8988T (cell line): ENCODE data around the gene KCNE4.
"Not testable (repeated sequence)": the region's sequence is repeated elsewhere in the genome, so short reads cannot be mapped to it uniquely, and the experiment has no call there.

Experiments used
- DNase-seq: peaks from one replicate; pipeline ENCODE4 v3.0.0; 2011

The KCNE4 gene

DNA sequence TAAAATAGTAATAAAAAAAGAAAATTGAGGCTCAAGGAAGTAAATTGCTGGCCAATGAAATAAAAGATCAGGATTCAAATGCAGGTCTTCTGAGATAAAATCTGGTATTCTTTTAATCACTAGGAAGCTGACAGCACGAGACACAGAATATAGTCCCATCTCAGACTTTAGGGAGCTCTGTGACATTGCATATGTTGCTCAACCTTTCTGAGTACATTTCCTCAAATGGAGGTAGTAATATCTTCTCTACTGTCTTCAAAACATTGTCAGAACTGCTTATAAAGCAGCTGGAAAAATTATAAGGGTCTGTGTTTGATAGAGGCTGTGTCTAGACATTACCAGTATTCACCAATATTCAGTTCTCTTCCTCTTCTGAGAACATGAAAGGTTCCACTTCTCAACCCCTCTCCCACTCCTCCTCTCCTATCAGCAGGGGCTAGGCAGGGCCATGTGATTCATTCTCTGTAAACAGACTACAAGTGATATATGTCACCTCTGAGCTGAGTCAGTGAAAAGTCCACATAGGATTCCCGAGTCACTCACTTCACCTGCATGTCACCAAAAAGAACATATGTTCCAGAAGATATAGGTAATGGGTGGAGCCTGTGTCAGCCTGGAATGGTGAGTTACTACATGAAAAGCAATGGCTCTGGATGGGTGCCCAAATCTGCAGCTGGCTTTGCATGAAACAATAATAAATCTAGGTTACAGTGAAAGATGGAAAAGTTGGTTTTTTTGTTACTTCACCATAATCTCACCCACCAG is 7.1 kb downstream of the KCNE4 start:
- no peak for DNase-seq

DNA sequence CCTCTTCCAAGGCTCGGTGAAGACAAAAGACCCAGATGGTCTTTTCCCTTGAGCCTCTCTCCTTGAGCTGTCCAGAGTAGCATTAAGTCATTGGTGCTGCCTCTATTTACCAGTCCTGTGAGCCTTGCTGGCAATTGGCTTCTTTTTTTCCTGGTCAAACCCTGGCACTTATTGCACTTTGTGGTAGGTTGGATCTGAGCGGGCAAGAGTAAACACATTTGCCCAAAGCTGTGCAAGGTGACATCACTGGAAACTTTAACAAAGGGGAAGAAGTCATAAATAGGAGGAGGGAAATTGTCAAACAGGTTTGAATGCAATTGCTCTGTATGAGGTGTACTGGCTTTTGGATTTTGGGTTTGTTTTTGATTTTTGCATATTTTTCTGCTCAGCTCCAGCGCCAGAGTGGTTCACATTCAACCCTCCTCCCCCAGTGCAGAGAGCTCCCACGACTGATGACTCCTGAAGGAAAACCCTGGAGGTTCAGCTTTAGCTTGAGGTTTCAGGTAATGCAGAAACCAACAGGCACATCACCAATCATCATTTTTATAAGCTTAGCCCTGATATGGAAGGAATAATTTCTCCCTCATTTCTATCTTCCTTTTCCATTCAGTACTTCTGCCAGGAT is 8.3 kb downstream of the KCNE4 start:
- DNase-seq: no peak

DNA sequence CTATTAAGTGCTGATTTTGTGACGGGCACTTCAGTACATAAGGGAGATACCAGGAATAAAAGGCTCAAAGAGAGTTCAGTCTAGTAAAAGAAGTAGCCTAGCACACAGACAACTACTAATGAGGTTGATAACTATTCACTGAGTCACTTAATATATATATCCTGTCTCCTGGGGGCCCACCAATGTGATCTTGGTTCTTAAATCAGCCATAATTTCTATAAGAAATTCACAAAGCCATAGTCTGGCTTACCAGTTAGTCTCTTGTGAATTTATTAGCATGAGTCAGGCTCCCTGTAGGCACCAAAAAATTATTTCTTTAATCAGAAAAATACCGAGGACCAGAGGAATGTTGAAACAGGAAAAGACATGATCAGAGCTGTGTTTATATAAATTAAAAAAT is 10.4 kb downstream of the KCNE4 start:
- DNase-seq: no peak

DNA sequence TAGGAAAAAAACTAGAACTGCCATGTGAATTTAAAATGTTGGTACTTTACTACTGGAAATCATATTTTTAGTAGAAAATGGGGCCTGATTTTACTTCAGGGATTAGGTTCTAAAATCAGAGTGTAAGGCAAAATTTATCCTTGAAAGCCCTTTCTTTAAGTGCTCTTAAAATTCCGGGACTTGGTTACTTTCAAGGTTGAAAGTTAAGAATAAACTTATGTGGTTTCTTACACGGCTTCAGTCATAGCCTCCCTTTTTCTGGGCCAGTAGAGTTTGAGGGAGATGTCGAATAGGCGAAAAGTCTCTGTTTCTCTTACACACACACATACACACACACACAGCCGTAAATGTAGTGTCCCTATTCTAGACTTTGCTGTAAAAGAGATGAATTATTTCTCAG is 13.1 kb downstream of the KCNE4 start:
- no peak for DNase-seq

DNA sequence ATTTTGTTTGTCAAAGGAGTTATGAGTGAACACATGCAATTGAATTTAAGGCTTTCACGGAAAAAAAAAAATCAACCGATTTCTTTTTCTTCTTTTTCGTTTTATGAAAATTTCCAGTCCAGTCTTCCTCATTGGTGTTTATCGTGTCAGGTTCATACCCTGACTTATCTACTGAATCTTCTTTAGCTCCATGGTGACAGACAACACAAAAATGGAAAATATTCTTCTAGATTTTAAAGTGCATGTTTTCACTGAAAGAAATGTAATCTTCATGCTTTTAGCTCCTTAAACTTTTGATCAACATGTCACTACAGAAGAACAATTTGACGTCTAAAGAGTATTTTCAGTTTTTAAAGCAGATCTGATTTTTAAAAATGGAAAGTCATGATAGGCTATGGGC is 14.7 kb downstream of the KCNE4 start:
- DNase-seq: no peak

DNA sequence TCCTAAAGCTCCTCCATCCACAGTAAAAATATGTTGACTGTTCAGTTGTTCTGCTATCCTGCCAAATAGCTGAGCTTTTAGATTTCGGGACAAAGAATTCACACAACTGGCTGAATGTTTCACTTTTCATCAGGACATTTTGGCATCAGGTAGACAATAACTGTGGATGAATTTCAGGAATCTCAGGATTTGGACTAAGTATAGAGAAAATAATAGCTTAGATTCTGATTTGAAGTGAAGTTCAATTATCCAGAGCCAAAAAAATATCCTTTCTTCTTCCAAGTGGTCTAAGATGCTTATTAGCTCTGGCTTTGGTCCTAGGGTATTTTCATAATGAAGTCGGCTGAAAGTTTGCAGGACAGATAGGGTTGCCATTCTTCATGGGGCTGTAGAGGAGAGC is 16.1 kb downstream of the KCNE4 start:
- no peak for DNase-seq

DNA sequence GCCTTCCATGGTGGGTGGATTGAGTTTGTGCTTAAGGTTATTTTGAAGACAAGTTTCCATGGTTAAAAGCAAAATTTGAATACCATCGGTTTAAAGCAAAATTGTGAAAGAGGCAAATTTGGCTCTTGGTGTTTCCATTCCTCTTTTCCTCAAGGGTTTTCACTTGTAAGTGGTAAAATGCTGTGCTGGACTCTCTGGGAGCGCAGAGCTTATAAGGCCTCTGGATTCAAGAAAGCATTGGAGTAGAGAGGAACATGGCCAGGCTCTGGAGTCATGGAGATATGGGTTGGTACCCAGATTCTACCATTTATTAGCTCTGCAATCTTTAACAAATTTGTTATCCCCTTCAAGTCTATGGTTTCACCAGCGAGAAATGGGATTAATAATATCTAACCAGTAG is 17.5 kb downstream of the KCNE4 start:
- DNase-seq: no peak

DNA sequence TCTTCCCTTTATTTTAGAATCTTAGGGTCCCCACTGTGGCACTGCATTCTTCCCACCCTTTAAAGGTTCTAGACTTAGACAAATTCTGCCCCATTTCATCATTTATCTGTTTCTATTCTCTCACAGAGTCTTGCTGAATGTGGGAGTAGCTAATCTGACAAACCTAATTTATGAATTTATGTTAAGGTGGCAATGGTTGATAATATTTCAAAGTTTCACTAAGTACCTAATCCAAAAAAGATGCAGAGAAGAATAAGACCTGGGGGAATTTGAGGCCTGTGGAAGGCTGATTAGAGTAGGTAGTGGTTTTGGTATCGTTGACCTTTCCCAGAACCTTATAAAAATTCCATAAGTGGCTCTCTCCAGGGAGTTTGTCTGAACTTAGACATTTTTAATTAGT is 18.0 kb downstream of the KCNE4 start:
- no peak for DNase-seq

DNA sequence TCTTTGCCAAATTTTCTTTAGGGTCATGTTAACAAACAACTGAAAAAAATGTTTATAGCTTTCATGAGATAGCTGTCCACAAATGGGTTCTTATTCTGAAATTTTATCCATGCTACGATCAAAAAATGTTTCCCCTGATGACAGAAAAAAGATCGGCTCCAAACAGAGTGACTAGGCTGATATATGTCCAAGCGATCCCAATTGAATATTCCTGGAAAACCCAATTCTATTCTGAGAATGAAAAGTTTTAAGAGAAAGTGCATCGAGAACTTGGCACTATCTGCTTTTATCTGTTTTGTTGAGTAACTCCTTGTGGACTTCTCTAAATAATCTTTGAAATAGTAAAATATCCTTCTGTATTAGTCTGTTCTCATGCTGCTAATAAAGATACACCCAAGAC is 19.1 kb downstream of the KCNE4 start:
- DNase-seq: no peak

DNA sequence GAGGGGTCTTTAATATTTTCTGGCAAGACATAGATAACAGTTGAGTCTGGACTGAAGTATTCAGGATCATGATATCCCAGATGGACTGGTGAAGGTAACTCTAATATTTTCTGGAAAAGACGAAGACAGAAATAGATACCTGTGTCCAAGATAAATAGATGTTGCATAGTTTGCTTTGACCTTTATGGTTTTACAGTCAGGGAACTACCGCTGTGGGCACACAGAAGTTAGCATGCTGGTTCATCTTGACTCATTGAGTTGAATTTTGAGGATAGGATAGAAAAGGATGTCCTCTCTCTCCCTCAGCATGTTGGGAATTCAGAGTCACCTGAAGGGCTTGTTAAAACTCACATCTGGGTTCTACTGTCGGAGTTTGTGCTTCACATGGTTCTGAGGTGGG is 20.8 kb downstream of the KCNE4 start:
- DNase-seq: no peak

DNA sequence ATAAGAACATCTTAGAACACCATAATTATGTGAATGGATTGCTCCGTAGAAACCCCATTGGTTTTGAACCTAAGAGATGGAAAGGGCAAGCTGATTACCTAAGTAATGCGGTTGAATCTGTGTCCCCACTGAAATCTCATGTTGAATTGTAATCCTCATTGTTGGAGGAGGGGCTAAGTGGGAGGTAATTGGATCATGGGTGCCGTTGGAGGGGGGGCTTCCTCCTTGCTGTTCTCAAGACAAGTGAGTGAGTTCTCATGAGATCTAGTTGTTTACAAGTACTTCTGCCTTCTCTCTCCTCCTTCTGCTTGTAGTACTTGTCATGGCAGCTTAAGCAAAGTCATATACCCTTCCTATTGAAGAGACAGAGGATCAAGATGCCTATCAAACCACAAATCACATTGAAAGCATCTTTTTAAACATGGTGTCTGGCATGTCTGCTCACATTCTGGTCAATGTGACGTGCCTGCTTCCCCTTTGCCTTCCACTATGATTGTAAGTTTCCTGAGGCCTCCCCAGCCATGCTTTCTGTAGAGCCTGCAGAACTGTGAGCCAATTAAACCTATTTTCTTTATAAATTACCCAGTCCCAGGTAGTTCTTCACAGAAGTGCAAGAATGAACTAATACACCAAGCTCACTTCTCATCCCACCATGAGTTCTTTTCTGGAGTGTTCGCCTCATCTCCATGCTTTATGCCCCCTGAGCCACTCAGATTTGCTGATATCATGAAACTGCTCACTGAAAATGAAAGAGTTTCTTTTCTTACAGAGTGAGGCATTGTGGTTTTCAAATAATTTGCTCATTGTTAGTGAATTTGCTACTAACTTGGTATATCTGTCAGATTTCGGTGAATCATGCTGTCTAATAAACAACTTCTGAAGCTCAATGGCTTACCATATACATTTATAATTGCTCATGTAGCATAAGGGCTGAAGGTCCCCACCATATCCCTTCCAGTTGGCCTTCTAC is 23.6 kb downstream of the KCNE4 start:
- no peak for DNase-seq

DNA sequence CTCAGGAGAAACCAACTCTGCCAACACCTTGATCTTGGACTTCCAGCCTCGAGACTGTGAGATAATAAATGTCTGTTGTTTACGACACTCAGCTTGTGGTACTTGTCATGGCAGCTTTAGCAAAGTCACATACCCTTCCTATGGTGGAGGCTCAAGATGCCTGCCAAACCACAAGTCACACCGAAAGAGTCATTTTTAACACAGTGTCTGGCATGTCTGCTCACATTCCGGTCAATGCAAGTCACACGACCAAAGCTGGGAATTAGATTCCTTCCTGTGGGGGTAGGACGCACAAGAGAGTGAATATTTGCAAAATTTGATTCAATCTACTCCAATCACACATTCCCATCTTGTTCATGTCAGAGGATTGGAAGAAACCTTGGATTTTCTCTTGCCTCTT is 24.6 kb downstream of the KCNE4 start:
- no peak for DNase-seq

DNA sequence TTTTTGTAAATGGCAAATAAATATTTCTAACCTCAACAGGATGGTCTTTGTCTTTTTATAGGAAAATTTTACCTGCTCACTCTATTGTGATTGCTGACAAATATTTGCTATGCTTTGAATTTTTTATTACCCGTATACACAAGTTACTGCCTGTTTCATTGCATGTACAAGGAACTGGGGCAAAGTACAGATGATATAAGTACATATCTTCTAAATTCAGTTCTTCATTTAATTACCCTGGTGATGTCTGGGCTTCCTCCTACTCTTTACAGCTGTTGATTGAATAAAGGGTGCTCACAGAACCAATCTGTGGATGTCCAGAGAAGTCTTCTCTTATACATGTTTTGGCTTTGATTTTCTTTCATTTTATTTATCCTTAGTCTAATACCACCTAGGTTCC is 26.5 kb downstream of the KCNE4 start:
- no peak for DNase-seq

DNA sequence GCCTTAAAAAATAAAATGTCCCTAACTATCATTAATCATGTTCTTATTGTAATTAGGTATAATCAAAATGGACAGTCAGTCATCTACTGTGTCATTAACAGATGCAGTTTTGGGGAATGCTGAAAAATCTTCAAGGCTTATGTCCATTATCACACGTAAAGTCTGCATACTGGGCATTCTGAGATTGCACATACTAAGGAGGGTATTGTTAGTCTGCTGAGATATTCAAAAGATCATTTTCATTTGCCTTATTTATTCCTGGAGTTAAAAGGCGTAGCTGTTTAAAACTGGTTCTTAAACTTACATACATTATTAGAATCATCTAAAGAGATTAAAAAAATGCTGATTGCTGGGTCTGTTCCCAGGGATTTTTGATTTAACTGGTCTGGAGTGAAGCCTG is 27.4 kb downstream of the KCNE4 start:
- no peak for DNase-seq

DNA sequence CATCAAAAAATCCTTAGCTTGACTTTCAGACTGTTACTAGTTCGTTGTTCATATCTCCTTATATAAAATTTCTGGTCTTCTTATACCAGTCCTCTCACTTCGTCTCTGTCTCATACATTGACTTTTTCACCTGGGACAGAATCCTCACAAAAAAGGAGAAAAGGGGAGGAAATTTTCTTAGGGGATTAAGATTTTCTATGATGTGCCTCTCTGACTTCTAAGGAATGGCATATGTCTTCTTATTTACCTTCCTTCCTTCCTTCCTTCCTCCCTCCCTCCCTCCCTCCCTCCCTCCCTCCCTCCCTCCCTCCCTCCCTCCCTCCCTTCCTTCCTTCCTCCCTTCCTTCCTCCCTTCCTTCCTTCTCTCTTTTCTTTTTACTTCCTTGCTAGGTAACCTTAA is 27.9 kb downstream of the KCNE4 start:
- no peak for DNase-seq

DNA sequence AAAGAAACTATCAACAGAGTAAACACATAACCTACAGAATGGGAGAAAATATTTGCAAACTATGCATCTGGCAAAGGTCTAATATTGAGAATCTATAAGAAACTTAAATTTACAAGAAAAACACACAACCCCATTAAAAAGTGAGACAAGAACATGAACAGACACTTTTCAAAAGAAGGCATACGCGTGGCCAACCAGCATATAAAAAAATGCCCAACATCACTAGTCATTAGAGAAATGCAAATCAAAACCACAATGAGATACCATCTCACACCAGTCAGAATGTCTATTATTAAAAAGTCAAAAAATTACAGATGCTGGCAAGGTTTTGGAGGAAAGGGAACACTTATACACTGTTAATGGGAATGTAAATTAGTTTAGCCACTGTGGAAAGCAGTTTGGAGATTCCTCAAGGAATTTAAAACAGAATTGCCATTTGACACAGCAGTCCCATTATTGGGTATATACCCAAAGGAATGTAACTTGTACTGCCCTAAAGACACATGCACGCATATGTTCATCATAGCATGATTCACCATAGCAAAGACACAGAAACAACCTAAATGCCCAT is 28.9 kb downstream of the KCNE4 start:
- not testable (repeated sequence) for DNase-seq

DNA sequence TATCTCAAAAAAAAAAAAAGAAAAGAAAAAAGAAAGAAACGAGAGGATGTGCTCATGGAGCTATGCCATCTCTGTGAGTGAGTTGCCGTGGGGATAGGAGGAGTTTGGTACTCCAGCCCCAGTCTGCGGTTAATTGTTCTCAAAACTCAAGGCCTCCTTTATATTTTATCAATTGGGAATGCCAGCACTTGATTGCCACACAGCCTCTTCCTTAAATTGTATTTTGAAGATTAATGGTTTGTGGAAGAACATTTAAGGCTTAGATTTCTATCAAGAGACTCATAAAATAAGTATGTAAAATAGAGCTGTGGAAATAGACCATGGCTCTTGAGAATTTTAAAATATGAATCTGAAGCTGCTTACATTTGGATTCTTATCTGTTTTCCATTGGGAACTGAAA is 29.8 kb downstream of the KCNE4 start:
- DNase-seq: no peak

DNA sequence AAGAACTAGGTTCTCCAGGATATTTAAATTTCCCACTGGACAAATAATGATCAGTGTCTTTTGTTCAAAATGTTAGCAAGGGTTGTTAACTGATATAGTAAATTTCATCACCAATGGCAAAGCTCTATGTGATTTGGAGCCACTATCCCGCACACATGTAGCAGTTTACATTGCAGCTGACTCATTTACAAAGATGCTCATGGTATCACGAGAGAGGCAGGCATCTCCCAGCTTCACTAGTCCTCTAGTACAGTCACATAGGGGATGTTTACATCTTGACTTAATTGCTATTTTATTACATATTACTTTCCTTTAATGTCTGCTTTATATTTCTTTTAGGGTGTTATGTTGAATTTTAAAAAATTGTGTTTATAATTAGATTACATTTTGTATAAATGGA is 30.7 kb downstream of the KCNE4 start:
- no peak for DNase-seq

DNA sequence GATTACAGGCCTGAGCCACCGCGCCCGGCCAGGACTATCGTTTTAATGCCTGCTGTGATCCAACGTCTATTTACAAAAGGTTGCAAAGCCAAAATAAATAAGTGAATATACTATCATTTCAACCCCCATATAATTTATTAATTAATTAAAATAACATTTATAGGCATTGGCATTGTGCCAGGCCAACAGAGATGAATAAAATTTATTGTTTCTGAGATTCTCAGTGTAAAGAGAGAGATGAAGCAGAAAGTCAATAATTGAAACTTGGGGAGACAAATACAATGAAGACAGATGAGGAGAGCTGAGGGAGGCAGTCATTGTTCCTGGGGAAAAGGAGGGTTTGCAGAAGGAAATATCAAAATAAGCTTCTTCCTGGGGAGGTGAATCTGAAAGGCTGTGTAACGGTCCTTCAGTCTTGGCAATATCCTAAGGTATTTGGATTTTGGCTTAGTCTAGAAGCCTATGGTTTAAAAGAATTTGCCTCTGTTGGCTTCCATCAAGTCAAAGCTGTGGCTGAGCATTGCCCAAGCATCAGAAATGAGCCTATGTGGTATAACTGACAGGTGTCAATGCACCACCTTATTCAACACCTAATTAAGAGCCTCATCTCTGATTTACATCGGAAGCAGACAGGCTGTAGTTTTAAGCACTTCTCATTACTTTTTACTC is 31.5 kb downstream of the KCNE4 start:
- no peak for DNase-seq

DNA sequence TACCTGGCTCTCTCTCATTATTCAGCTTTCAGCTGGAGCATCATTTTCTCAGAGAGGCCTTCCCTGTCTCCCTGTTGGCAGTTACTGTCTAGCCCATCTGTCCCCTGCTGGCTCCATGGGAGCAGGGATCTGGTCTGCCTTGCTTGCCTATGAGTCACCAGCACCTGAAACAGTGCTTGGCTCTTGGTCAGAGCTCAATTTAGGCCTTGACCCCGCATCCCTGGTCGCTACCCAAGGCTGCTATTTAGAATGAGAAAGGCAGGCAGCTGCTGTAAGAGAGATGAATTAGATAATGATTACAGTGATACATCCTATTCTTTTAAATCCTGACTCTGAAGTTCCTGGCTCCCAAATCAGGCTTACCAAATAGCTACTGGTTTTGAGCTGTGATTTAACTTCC is 32.9 kb downstream of the KCNE4 start:
- DNase-seq: no peak

DNA sequence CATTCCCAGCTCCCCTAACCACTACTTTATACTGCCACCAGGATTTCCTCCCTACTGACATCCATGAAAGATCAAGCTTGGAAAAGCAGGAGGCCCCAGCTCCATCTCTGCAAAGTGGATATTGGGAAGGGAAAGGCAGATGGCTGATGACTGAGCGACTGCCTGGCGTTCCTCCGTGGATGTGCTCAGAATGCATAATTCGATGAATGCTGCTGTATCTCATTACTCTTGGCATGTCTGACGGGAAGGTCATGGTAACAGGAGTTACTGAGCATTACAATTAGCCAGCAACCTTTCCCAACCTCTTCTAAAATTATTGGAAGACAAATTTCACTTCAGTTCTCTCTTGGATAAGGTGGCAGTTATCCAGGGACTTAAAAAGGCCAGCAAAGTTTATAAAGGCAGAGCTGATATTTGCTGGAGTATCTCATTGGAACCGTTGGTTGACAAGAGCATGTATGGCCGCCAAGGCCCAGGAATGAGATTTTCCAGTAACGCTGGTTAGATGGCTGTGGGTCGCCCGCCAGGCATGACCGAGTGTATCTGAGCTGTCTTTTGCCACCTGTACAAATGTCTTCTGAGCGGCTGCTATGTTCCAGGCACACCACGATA is 34.5 kb downstream of the KCNE4 start:
- no peak for DNase-seq

DNA sequence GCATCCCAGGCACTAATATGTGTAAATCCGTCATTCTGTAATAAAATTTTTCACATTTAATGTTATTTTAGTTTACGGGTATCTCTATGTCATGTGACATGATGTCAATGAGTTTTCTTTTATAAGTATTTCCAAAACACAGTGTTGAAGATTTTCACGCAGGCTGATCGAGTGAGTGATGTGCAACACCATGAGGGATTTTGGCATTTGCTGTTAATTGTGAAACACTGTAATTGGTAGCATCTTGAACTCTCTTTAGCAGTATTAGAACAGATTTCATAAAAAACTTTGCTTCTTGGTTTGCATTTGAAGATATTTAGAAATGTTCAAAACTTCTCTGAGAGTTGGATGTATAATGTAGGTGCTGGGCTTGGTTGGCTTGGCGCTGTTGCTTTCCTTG is 35.5 kb downstream of the KCNE4 start:
- no peak for DNase-seq
